Astrocyte of the spinal cord (primary cell): ENCODE measurements around the gene VAMP5.

ENCODE experiments used
- DNase-seq: peaks from one replicate; pipeline ENCODE4 v3.0.0; 2011; ENCODE audit warnings: low read depth, low spot score
- H3K4me3 ChIP-seq: 2 replicates; pipeline ENCODE4 v1.5.1; 2011; ENCODE audit warnings: low read depth, mild to moderate bottlenecking, low read length, moderate library complexity
- in situ Hi-C: cut with HindIII; loops from 2 replicates; pipeline ENCODE4 v1.10.0; 2017; ENCODE audit warnings: low sequenced_read_pairs
- TF ChIP-seq, protein P1 (sequence below): IDR thresholded peaks from 2 replicates; pipeline ENCODE4 v1.5.1; 2012; ENCODE audit warnings: low read depth, mild to moderate bottlenecking, low read length, inconsistent platforms

VAMP5 gene

DNA sequence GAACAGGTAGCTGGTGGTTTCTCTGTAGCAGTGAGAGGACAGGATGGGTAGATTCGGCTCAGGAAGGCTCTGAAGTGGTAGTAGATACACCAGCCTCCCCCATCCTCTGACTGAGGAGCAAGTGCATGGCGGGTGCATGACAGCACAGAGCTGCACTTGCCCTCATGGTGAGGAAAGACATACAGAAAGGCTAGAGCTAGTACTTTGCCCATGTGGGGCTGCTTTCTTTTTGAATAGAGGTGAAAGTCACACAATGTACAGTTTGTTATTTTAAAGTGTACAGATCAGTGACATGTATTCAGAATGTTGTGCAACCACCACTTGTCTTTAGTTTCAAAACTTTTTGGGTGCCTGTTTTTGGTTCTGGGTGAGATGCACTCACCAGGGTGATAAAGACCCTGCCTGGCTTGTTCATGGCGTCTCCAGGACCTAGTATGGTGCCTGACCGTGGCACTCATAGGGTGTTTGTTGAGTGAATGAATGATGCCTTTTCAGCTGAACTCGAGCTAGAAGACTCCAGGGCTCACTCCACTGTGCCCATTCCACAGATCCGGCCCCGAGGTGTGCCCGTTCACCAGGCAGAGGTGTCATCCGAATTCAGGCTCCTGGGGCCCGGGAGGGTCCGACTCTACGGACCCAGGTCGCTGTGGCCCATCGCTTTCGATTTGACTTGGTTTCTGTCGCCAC, 421 bp upstream of the VAMP5 start:
- peak overlapping the region; percentile 51 for H3K4me3 ChIP-seq
- DNase-seq = no peak
- TF ChIP-seq, protein P1, sequence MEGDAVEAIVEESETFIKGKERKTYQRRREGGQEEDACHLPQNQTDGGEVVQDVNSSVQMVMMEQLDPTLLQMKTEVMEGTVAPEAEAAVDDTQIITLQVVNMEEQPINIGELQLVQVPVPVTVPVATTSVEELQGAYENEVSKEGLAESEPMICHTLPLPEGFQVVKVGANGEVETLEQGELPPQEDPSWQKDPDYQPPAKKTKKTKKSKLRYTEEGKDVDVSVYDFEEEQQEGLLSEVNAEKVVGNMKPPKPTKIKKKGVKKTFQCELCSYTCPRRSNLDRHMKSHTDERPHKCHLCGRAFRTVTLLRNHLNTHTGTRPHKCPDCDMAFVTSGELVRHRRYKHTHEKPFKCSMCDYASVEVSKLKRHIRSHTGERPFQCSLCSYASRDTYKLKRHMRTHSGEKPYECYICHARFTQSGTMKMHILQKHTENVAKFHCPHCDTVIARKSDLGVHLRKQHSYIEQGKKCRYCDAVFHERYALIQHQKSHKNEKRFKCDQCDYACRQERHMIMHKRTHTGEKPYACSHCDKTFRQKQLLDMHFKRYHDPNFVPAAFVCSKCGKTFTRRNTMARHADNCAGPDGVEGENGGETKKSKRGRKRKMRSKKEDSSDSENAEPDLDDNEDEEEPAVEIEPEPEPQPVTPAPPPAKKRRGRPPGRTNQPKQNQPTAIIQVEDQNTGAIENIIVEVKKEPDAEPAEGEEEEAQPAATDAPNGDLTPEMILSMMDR = no peak
- in situ Hi-C loops = no loop called here

- in situ Hi-C loops = no loop called here
- TF ChIP-seq, protein P1 = no peak
- peak overlapping the region; percentile 51 for H3K4me3 ChIP-seq
- peak; percentile 27 for DNase-seq
Observed at GRCh38 chr2:85584857-85585780, 888 bp downstream of the VAMP5 start.

- peak; percentile 58 for DNase-seq
- no peak overlapping the region for H3K4me3 ChIP-seq
- in situ Hi-C loops = no loop called here
- TF ChIP-seq, protein P1 = no peak
Observed at GRCh38 chr2:85585781-85586105, 1.5 kb downstream of the VAMP5 start.

DNA sequence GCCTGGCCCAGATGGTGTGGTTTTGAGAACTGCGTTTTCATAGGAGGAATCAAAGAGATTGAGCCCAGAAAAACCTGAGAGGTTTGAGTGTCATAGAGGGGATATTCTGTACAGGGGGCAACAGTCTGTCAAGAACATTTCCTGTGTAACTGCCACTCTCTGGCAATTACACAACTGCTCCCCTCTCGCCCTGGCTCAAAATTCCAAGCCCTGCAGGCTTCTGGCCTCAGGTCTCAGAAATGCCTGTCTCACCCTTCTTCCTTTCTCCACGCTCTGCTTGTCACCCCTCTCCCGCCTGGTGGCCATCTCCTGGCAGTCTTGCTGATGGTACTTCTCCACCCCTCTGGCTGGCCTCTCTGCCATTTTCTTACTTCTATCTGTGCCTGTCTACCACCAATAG, 4.0 kb downstream of the VAMP5 start:
- no peak for DNase-seq
- TF ChIP-seq, protein P1 = no peak
- no peak overlapping the region for H3K4me3 ChIP-seq
- in situ Hi-C loops = no loop called here

DNA sequence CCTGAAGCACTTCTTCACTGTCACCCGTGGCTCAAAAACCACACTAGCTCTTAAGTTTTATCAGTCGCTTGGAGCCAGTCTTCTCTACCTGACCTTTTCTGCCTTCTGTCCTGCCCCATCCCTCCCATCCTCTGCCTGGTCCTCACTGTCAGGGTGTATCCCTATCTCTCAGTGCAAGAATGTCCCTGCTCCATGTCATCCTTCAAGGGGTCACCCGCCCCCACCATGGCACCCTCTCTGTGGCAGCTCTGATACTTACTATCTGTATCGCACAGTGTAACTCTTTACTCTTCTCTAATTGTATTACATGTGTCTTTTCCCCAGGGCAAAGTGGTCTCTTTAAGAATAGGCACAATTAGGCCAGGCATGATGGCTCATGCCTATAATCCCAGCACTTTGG, 4.4 kb downstream of the VAMP5 start:
- TF ChIP-seq, protein P1 = no peak
- no peak overlapping the region for H3K4me3 ChIP-seq
- no peak for DNase-seq
- in situ Hi-C loops = no loop called here

DNA sequence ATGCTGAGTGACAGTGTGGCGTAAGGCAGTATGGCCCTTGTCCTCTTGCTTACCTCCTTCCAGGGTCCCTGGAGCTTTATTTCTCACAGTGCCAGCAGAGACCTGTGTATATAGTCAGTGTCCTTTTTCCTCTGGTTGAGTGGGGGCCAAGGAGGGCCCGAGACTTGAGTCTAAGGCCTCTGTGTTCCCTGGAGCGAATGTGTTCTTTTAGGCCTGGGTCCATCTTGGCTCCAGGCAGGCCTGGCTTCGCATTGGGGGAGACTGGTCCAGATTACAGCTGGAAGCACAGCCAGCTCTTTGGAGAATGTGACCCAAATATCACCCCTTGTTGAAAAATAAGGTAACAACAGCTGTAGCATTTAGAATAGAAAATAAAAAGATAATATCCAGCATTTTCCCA, 5.0 kb downstream of the VAMP5 start:
- TF ChIP-seq, protein P1 = no peak
- no peak for DNase-seq
- no peak overlapping the region for H3K4me3 ChIP-seq
- in situ Hi-C loops = no loop called here
